GM18519 (cell line): ENCODE measurements around the gene ACOT7.
"Not testable (repeated sequence)": the region's sequence is repeated elsewhere in the genome, so short reads cannot be mapped to it uniquely, and the experiment has no call there.

Experiments
- ATAC-seq: cut with Tn5 transposase; IDR thresholded peaks from one replicate; pipeline ENCODE4 v1.9.1; 2021; ENCODE audit warnings: mild to moderate bottlenecking, moderate library complexity; ENCODE audit not compliant: unreplicated experiment, low FRiP score

The ACOT7 gene

DNA sequence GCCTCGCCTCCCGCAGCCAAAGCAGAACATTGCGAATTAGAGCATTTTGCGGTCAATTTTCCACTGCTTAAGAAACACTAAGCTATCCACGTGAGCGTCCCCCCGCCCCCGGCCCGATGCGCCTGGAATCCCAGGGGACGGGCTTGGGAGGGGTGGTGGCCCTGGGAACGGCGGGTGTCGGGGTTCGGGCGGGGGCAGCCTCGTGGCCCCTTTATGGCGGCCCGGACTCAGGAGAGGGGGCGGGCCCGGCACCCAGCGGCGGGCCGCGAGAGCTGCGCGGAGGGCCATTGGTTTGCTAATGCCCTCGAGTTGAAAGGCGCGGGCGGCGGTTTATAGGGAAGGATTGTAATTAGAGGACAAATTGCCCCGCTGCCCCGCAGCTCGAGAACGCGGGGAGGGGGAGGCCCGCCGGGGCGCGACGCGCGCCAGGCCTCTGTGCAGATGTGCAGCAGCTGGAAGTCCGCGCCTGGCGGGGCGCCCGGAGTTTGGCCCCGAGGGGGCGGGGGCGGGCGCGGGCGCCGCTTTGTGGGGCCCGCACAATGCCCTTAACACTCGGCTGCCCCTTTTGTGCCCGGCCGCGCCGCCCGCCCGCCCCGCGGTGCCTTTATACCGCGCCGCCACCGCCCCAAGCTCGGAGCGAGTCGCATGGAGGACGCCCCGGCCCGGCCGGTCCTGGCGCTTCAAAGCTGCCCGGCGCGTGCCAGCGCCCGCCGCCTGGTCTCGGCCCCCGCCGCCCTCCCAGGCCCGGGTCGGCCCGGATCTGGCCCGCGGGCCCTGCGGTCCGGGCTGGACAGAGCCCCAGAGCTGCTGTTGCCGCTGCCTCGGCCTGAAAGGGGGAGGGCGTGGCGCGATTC, 151.5 kb downstream of the ACOT7 start:
- no peak for ATAC-seq

DNA sequence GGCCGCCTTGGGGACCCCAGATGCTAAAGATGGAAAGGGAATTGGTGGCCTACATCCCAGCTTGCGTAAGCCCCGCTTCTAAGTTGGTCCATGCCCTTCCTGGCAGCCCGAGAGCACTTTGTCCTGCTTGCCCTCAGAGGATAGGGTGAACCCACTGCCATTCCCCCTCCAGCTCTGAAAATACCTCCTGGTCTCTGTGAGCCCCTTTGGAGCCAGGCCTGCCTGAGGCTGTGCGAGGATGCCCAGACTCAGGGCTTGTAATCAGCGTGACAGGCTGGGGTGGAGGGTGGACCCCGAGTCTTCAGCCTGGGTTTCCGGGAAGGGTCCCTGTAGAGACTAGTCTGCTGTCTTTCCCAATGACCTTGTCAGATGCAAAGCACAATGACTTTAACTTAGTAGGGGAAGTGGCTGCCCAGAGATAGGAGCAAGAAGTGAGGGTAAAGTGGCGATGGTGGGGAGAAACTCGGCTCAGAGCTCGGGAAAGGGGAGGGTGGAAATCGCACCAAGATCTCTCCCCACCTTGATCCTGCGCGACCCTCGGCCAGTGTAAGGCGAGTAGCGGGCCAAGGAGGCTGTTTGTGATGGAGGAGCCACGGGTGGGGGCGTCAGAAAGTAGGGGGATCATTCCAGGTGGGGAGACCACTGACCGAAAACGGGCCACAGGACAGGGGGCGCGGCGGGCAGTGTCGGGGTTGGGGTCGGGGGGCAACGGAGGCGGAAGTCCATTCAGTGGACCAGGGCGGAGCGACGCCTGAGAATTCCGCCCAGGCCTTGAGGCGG, 152.3 kb downstream of the ACOT7 start:
- no peak for ATAC-seq

DNA sequence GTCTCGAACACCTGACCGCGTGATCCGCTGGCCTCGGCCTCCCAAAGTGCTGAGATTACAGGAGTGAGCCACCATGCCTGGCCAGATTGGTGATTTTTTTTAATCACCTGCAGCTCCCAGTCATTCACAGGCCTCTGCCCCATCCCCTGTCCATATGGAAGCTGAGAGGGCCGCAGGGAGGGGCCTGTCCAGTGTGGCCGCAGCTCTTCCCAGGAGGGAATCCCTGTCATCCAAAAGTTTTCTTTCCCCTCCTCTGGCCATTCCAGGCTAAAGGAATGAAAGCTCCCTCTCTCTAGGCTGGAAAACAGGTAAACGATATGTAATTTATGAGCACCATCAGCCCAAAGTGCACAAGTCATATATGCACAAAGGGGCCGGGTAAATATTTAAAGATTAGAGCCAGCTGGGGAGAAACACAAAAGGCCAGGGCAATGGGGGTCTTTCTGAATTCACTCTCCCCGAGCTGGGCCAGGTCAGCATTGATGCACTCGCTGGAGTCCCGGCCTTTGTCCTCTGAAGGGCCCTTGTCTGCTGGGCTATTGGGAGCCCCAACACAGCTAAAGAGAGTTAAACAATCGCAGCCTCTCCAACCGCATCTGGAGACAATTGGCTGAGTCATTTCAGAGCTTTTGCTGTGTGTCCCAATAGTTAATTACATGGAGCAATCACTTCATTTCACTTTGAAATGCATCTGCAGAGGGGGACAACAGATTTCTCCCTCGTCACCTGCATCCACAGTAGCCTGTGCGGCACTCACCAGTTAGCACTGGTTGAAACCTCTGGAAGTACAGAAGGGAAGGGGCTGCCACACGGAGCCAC, 153.4 kb downstream of the ACOT7 start:
- ATAC-seq, result no peak

DNA sequence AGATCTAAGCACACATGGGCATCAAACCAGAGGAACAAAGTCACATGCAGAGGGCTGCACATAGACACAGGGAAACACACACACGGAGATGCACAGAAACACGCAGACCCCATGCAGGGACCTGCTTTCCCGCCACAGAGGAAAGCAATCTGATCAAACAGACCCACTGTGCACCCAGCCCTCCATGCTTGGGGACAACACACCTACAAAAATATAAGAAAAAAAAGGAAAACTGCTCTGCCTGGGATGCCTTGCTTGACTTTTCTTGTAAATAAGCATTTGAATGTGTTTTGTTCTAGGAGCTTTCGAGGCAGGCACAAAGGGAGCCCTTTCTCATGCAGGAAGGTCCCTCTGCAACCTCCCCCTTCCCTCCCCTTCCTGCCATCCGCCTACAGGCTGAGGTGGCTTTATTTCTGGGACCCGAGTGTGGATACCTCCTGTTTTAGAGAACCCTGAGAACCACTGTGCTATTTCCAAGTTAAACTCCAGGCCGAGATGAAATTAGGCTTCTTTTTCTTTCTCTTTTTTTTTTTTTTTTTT, 154.3 kb downstream of the ACOT7 start:
- ATAC-seq, result no peak

DNA sequence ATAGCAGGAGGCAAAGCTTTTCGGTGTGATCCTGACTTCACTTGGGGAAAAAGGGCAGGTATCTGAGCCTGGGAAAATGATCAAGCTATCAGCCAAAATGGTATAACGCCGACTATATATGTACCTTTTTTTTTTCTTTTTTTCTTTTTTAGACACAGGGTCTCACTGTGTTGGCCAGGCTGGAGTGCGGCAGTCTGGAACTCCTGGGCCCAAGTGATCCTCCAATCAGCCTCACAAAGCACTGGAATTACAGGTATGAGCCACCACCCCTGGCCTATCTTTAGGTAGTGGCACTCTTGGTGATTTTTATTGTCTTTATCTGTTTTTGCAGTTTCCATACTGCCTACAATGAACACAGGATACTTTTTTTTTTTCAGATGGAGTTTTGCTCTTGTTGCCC, 156.5 kb downstream of the ACOT7 start:
- ATAC-seq, result no peak

DNA sequence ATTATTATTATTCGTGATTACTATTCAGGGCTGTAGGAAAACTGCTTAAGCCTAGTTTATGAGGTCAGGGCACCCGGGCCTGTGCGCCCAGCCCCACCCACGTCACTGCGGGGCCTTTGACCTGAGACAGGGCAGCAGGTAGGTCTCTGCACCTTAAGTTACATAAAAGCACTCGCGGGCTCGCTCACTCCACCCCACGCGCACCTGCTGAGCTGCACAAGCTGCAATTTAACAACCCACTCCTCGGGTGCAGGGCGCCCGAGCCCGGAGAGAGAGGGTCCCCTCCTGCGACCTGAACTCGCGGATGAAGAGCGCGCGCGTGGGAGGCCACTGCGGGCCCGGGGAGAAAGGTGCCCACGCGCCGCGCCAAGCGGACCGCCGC, 158.3 kb downstream of the ACOT7 start:
- no peak for ATAC-seq

DNA sequence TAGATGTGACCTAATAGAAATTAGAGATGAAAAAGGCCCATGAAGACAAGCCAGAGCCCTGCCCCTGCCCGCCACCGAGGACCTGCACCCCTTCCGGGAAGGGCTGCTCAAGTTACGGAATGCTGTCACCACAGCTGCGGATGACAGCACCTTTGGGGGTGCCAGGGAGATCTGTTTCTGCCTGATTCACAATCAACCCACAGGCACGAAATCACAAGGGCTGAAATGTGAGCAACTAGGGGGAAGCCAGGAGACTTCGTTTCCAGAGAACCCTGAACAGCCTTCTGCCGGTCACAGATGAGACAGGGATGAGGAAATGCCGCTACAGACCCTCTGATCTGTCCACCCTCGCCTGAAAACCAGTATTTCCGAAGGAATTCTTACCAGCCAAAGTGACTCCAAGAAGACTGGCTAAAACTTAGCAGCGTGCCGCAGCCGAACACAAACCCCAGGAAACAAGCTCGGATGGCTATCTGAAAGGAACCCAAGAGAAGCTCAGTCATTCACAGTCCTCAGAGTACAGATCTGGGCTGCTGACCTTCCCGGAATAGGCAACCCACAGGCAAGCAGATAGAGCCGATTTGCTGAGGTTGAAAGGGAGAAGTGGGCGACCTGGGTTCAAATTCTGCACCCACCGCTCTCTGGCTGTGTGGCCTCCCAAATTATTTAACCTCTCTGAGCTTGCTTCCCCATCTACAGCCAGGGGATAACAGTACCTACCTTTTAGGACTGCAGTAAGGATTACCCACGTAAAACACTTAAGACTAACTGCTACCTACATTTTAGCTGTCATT, 158.9 kb downstream of the ACOT7 start:
- no peak for ATAC-seq

DNA sequence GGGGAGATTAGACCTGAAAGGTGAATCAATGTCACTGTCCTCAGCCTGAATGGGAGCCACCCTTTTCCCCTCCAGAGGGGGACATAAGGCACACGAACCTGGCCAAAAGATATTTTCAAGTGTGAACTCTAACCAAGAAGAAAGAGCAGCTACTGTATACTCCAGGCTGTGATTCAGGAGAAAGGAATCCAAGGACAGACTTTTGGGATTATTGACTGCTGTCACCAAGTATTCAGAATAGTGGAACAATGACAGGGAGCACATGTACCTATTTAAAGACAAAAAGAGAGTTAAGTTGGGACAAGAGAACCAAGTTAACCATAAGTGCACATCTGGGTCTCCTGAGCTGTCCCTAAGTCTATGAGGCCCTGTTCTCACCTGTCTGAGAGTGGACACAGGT, 160.2 kb downstream of the ACOT7 start:
- no peak for ATAC-seq

DNA sequence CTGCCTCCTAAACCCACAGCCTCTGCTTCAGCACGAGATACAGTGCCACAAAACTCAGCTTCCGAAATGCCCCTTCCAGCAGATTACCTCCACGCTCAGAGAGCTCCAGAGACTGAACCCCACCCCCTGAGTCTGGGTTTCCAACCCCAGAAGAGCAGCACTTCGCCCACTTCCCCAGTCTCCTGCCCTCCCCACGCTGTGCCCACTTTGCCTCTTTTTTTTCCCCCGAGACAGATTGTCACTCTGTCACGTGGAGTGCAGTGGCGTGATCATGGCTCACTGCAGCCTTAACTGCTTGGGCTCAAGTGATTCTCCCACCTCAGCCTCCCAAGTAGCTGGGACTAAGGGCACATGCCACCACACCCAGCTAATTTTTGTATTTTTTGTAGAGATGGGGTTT, 167.9 kb downstream of the ACOT7 start:
- ATAC-seq, result no peak

DNA sequence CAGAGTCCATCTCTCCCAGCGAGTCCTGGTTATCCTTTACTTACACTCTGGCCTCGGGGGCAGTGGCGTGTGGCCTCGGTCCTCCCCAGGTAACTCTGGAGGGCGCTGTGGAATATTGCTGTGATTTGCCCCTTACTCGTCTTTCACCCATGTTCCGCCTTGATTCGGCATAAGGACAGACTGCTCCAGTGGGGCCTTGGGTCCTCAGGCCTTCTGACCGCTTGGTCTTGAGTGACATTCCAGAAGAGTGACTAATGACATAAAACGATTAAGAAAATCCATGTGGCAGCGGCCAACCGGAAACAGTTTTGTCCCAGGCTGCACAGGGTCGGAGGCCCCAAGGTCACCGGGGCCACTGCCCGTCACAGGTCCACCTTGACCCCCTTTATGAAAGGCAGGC, 168.8 kb downstream of the ACOT7 start:
- no peak for ATAC-seq

DNA sequence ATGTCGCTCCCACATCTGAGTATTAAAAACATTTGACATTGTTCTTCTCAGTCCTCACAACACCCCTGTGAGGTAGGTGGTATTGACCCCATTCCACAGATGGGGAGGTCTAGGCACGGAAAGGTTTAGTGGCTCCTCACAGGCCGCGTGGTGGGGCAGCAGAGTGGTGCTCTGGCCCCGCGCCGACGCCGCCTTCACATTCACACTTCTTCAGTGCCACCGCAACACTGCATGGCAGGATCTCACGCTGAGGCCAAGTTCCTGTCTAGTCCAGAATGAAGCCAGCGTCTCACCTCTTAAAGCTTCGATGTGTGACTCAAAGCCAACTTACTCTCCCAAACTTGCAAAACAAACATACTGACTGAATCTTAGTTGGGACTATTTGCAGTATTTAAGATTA, 169.9 kb downstream of the ACOT7 start:
- ATAC-seq, result no peak

DNA sequence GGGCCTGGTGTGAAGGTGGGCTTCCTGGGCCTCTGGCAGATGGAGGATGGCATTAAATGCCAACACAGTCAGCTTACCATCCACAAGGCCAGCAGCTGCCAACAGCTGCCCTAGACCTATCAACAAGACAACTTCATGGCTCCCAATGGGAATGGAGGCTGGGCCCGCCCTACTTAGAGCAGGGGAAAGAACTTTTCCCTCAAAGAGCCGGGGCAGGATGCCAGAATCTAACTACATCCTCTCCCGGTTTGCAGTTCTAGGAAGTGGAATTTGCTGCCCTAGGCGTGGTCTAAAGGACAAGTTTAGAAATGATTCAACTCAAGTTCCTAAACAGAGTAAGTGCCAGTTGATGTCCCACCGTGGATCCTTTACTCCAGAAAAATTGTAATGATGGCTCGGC, 170.9 kb downstream of the ACOT7 start:
- ATAC-seq, result no peak

DNA sequence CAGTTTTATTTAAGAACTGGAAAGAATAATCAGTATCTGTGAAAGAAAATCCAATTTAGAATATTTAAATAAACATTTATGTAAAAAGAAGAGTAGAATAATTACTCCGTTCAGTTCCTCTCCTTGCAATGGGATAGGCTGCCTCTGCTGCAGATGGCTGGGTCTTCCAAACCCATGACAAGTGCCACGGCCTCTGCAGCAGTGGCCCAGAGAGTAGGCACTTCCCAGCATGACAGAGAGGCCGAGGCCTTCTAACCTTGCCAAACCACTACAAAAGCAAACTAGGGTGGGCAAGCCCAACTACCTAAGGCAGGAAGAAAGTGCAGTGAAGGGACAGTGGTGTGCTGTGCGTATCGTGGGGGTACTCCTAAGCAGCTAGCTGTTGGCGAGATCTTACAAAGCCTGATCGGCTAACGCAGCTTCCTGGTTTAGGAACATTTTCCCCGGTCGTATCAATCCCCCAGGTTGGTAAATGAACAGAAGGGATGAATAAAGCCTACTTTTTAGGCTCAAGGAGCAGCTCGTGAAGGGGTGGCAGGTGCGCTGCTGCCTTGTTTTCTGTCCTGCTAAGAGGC, 172.3 kb downstream of the ACOT7 start:
- ATAC-seq, result no peak

DNA sequence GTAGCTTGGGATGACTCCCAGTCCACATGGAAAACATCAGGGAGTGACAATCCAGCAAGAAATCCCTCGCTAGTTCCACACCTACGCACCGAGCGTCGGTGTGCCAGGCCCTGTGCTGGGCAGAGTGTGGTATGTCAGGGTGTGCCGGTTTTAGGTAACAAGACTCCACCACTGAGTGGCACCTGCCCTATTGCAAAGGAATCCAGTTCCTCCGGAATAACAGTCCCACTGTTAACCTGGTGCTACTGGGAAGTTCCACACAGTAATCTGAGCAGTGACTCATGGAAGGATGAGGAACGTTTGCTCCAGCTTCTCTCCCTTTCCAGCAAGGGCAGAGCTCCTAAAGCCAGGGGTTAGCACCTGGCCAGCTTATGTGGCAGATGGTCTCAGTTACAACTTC, 173.3 kb downstream of the ACOT7 start:
- ATAC-seq, result no peak

DNA sequence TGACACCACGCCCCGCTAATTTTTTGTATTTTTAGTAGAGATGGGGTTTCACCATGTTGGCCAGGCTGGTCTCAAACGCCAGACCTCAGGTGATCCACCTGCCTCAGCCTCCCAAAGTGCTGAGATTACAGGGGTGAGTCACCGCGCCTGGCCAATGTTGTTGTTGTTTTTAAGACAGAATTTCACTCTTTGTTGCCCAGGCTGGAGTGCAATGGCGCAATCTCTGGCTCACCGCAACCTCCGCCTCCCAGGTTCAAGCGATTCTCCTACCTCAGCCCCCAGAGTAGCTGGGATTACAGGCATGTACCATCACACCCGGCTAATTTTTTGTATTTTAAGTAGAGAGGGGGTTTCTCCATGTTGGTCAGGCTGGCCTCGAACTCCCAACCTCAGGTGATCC, 173.9 kb downstream of the ACOT7 start:
- not testable (repeated sequence) for ATAC-seq

DNA sequence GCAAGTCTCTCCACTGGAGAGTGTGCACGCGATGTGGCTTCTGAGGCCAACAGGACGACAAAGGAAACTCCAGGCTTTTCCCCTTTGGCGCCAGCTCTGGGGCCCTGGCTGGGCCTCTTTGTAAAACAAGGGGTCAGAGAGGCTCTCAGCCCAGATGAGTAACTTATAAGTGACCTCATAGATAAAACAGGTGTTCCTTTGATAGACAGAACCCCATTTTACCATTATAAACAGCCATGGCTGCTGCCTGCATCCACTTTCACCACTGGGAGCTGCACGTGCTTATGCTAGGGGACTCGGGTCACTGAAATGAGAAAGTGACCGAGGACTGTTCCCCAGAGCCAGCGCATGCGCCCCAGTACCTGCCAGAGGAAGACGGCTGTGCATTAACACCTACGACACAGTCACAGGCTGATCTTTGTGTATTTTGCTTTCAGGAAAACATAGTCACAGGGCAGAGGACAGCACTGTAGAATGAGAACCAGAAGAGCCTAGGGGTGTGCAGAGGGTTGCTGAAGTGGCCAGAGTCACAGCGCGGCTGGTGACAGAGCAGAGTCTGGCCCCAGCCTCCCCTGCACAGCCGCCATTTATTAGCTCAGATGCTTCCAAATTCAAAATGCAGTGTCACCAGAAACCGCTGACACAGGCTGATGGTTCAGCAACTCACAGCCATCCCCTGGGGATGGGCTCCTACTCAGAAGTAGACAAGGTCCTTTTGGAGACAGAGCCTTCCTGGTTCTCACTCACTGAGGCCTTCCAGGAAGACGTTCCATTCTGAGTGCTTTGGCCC, 175.0 kb downstream of the ACOT7 start:
- ATAC-seq, result no peak
